HEK293 (cell line): Measurements from ENCODE around the gene GGA1.

Source experiments
- GLIS1 ChIP-seq: fragments of 450-650 bp; formaldehyde crosslinking; IDR thresholded peaks from 2 replicates; pipeline ENCODE4 v1.5.1; 2016; ENCODE audit warnings: missing biosample characterization, missing genetic modification characterization
- HOXD13 ChIP-seq: sonication (generic); formaldehyde crosslinking; IDR thresholded peaks from 2 replicates; pipeline ENCODE4 v1.8.0; 2022; ENCODE audit warnings: missing genetic modification reagents, borderline replicate concordance
- IKZF3 ChIP-seq: fragments of 450-650 bp; IDR thresholded peaks from 2 replicates; pipeline ENCODE4 v1.5.0; 2018; ENCODE audit warnings: missing biosample characterization, mild to moderate bottlenecking, missing genetic modification characterization, moderate library complexity
- KLF1 ChIP-seq: fragments of 450-650 bp; formaldehyde crosslinking; IDR thresholded peaks from 2 replicates; pipeline ENCODE4 v1.5.1; 2016; ENCODE audit warnings: missing biosample characterization, missing genetic modification characterization
- OVOL3 ChIP-seq: fragments of 450-650 bp; formaldehyde crosslinking; IDR thresholded peaks from 2 replicates; pipeline ENCODE4 v1.5.1; 2016; ENCODE audit warnings: missing biosample characterization, missing genetic modification characterization
- REPIN1 ChIP-seq: fragments of 450-650 bp; formaldehyde crosslinking; IDR thresholded peaks from 2 replicates; pipeline ENCODE4 v1.5.1; 2017; ENCODE audit warnings: missing biosample characterization, missing genetic modification characterization, low read depth
- SP2 ChIP-seq: fragments of 450-650 bp; formaldehyde crosslinking; IDR thresholded peaks from 2 replicates; pipeline ENCODE4 v1.5.1; 2016; ENCODE audit warnings: missing biosample characterization, missing genetic modification characterization
- TCF7L2 ChIP-seq: IDR thresholded peaks from 2 replicates; pipeline ENCODE4 v1.6.1; 2011; ENCODE audit warnings: low read depth, mild to moderate bottlenecking, inconsistent platforms, low read length, moderate library complexity, borderline replicate concordance
- YY2 ChIP-seq: fragments of 450-650 bp; formaldehyde crosslinking; IDR thresholded peaks from 2 replicates; pipeline ENCODE4 v1.5.1; 2016; ENCODE audit warnings: missing biosample characterization, missing genetic modification characterization
- ZBTB26 ChIP-seq: fragments of 450-650 bp; formaldehyde crosslinking; optimal IDR thresholded peaks from 2 replicates; pipeline ENCODE3; 2016; ENCODE audit warnings: missing biosample characterization, mild to moderate bottlenecking, missing genetic modification characterization
- ZFHX2 ChIP-seq: fragments of 450-650 bp; formaldehyde crosslinking; conservative IDR thresholded peaks from 2 replicates; pipeline ENCODE4 v1.5.1; 2016; ENCODE audit warnings: missing biosample characterization, missing genetic modification characterization
- ZFP41 ChIP-seq: fragments of 450-650 bp; formaldehyde crosslinking; IDR thresholded peaks from 2 replicates; pipeline ENCODE4 v1.5.1; 2016; ENCODE audit warnings: missing biosample characterization, missing genetic modification characterization, borderline replicate concordance
- ZNF114 ChIP-seq: fragments of 450-650 bp; formaldehyde crosslinking; IDR thresholded peaks from 2 replicates; pipeline ENCODE4 v1.5.0; 2017; ENCODE audit warnings: missing biosample characterization, missing genetic modification characterization
- ZNF138 ChIP-seq: fragments of 450-650 bp; formaldehyde crosslinking; IDR thresholded peaks from 2 replicates; pipeline ENCODE4 v1.5.1; 2016; ENCODE audit warnings: missing biosample characterization, missing genetic modification characterization, borderline replicate concordance
- ZNF23 ChIP-seq: fragments of 450-650 bp; formaldehyde crosslinking; IDR thresholded peaks from 2 replicates; pipeline ENCODE4 v1.5.1; 2016; ENCODE audit warnings: missing biosample characterization, missing genetic modification characterization, borderline replicate concordance
- ZNF24 ChIP-seq: fragments of 450-650 bp; formaldehyde crosslinking; IDR thresholded peaks from 2 replicates; pipeline ENCODE4 v1.5.1; 2016; ENCODE audit warnings: missing biosample characterization, missing genetic modification characterization
- ZNF37A ChIP-seq: fragments of 450-650 bp; IDR thresholded peaks from 2 replicates; pipeline ENCODE4 v1.5.1; 2018; ENCODE audit warnings: missing biosample characterization, missing genetic modification characterization
- ZNF394 ChIP-seq: fragments of 450-650 bp; formaldehyde crosslinking; IDR thresholded peaks from 2 replicates; pipeline ENCODE4 v1.5.1; 2016; ENCODE audit warnings: missing biosample characterization, missing genetic modification characterization, mild to moderate bottlenecking, moderate library complexity, borderline replicate concordance
- ZNF48 ChIP-seq: fragments of 450-650 bp; formaldehyde crosslinking; IDR thresholded peaks from 2 replicates; pipeline ENCODE4 v1.5.1; 2016; ENCODE audit warnings: missing biosample characterization, missing genetic modification characterization
- ZNF510 ChIP-seq: fragments of 450-650 bp; formaldehyde crosslinking; IDR thresholded peaks from 2 replicates; pipeline ENCODE4 v1.5.1; 2018; ENCODE audit warnings: mild to moderate bottlenecking, missing genetic modification characterization, missing biosample characterization; ENCODE audit not compliant: insufficient replicate concordance
- ZNF600 ChIP-seq: fragments of 450-650 bp; formaldehyde crosslinking; IDR thresholded peaks from 2 replicates; pipeline ENCODE4 v1.5.1; 2016; ENCODE audit warnings: missing biosample characterization, missing genetic modification characterization
- ZNF639 ChIP-seq: fragments of 450-650 bp; formaldehyde crosslinking; IDR thresholded peaks from 2 replicates; pipeline ENCODE4 v1.5.1; 2016; ENCODE audit warnings: missing biosample characterization, missing genetic modification characterization
- ZNF704 ChIP-seq: fragments of 450-650 bp; formaldehyde crosslinking; IDR thresholded peaks from 2 replicates; pipeline ENCODE4 v1.5.1; 2016; ENCODE audit warnings: missing biosample characterization, missing genetic modification characterization
- ZNF776 ChIP-seq: fragments of 450-650 bp; formaldehyde crosslinking; IDR thresholded peaks from 2 replicates; pipeline ENCODE4 v1.5.0; 2017; ENCODE audit warnings: missing biosample characterization, missing genetic modification characterization, borderline replicate concordance
- ZNF791 ChIP-seq: fragments of 450-650 bp; formaldehyde crosslinking; IDR thresholded peaks from 2 replicates; pipeline ENCODE4 v1.5.1; 2016; ENCODE audit warnings: missing biosample characterization, missing genetic modification characterization
- ZNF792 ChIP-seq: fragments of 450-650 bp; formaldehyde crosslinking; IDR thresholded peaks from 2 replicates; pipeline ENCODE4 v1.5.1; 2016; ENCODE audit warnings: missing biosample characterization, missing genetic modification characterization
- TF ChIP-seq, protein P1 (sequence below): fragments of 450-650 bp; formaldehyde crosslinking; IDR thresholded peaks from 2 replicates; pipeline ENCODE4 v1.5.1; 2016; ENCODE audit warnings: missing biosample characterization, missing genetic modification characterization
- TF ChIP-seq, protein P2 (sequence below): IDR thresholded peaks from 2 replicates; pipeline ENCODE4 v1.6.1; 2011; ENCODE audit warnings: mild to moderate bottlenecking, low read depth, low read length, borderline replicate concordance
- TF ChIP-seq, protein P3 (sequence below): fragments of 450-650 bp; IDR thresholded peaks from 2 replicates; pipeline ENCODE4 v1.5.1; 2018; ENCODE audit warnings: missing biosample characterization, mild to moderate bottlenecking, missing genetic modification characterization

Gene GGA1

GRCh38 chr22:37661160-37661924, 52.7 kb downstream of the GGA1 start (continued):
- no peak for TF ChIP-seq ZNF138
- no peak for TF ChIP-seq ZFP41 (tag by site-specific recombination)
- TF ChIP-seq ZNF37A (tag by site-specific recombination) = no peak
- TF ChIP-seq HOXD13 (CRISPR knock-in tag) = no peak
- no peak for TF ChIP-seq OVOL3 (tag by site-specific recombination)
- TF ChIP-seq, protein P1, sequence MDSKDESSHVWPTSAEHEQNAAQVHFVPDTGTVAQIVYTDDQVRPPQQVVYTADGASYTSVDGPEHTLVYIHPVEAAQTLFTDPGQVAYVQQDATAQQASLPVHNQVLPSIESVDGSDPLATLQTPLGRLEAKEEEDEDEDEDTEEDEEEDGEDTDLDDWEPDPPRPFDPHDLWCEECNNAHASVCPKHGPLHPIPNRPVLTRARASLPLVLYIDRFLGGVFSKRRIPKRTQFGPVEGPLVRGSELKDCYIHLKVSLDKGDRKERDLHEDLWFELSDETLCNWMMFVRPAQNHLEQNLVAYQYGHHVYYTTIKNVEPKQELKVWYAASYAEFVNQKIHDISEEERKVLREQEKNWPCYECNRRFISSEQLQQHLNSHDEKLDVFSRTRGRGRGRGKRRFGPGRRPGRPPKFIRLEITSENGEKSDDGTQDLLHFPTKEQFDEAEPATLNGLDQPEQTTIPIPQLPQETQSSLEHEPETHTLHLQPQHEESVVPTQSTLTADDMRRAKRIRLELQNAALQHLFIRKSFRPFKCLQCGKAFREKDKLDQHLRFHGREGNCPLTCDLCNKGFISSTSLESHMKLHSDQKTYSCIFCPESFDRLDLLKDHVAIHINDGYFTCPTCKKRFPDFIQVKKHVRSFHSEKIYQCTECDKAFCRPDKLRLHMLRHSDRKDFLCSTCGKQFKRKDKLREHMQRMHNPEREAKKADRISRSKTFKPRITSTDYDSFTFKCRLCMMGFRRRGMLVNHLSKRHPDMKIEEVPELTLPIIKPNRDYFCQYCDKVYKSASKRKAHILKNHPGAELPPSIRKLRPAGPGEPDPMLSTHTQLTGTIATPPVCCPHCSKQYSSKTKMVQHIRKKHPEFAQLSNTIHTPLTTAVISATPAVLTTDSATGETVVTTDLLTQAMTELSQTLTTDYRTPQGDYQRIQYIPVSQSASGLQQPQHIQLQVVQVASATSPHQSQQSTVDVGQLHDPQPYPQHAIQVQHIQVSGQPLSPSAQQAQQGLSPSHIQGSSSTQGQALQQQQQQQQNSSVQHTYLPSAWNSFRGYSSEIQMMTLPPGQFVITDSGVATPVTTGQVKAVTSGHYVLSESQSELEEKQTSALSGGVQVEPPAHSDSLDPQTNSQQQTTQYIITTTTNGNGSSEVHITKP (tag by site-specific recombination) = peak; percentile 94
- peak; percentile 54; the same call in 1 of the 2 replicates for TF ChIP-seq YY2 (tag by site-specific recombination)
- TF ChIP-seq ZNF600 (tag by site-specific recombination) = peak; percentile 92
- TF ChIP-seq ZNF114 (tag by site-specific recombination) = no peak
- no peak for TF ChIP-seq ZNF792
- peak; percentile 50; the same call in 1 of the 2 replicates for TF ChIP-seq KLF1 (tag by site-specific recombination)
- TF ChIP-seq ZFHX2 = peak; percentile 38
- no peak for TF ChIP-seq ZNF791
- TF ChIP-seq ZNF394 (tag by site-specific recombination) = 0 out of 2 replicates have a peak, but pooled peaks have one; percentile 34
- 0 out of 2 replicates have a peak, but pooled peaks have one; percentile 71 for TF ChIP-seq REPIN1
- TF ChIP-seq ZNF639 (tag by site-specific recombination) = 0 out of 2 replicates have a peak, but pooled peaks have one; percentile 25
- no peak for TF ChIP-seq TCF7L2
- peak; percentile 32 for TF ChIP-seq SP2
- TF ChIP-seq GLIS1 (tag by site-specific recombination) = peak; percentile 71
- TF ChIP-seq ZNF23 = no peak
- TF ChIP-seq, protein P2, sequence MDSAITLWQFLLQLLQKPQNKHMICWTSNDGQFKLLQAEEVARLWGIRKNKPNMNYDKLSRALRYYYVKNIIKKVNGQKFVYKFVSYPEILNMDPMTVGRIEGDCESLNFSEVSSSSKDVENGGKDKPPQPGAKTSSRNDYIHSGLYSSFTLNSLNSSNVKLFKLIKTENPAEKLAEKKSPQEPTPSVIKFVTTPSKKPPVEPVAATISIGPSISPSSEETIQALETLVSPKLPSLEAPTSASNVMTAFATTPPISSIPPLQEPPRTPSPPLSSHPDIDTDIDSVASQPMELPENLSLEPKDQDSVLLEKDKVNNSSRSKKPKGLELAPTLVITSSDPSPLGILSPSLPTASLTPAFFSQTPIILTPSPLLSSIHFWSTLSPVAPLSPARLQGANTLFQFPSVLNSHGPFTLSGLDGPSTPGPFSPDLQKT = no peak
- TF ChIP-seq ZNF776 (tag by site-specific recombination) = no peak
- TF ChIP-seq ZBTB26 = peak; percentile 15
- 0 out of 2 replicates have a peak, but pooled peaks have one; percentile 32 for TF ChIP-seq ZNF24 (tag by site-specific recombination)
- TF ChIP-seq ZNF510 (tag by site-specific recombination) = no peak
- no peak for TF ChIP-seq ZNF704 (tag by site-specific recombination)
- TF ChIP-seq, protein P3, sequence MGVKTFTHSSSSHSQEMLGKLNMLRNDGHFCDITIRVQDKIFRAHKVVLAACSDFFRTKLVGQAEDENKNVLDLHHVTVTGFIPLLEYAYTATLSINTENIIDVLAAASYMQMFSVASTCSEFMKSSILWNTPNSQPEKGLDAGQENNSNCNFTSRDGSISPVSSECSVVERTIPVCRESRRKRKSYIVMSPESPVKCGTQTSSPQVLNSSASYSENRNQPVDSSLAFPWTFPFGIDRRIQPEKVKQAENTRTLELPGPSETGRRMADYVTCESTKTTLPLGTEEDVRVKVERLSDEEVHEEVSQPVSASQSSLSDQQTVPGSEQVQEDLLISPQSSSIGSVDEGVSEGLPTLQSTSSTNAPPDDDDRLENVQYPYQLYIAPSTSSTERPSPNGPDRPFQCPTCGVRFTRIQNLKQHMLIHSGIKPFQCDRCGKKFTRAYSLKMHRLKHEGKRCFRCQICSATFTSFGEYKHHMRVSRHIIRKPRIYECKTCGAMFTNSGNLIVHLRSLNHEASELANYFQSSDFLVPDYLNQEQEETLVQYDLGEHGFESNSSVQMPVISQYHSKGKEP (tag by site-specific recombination) = no peak
- no peak for TF ChIP-seq ZNF48 (tag by site-specific recombination)
- TF ChIP-seq IKZF3 (tag by site-specific recombination) = peak; percentile 88
